ENCODE measurements around the gene RCAN1. TPM values are rescaled to one million over a fixed set of nuclear protein-coding genes. Genes with fewer than 3 reads are reported as not detected.
A peak's percentile ranks its signal among the peaks of the same experiment; 100 is the strongest.
"Not testable (repeated sequence)": the region's sequence is repeated elsewhere in the genome, so short reads cannot be mapped to it uniquely, and the experiment has no call there.

The RCAN1 gene
- total RNA-seq, 2 donors from 2014 or later = 20.8 to 29.0 TPM

DNA sequence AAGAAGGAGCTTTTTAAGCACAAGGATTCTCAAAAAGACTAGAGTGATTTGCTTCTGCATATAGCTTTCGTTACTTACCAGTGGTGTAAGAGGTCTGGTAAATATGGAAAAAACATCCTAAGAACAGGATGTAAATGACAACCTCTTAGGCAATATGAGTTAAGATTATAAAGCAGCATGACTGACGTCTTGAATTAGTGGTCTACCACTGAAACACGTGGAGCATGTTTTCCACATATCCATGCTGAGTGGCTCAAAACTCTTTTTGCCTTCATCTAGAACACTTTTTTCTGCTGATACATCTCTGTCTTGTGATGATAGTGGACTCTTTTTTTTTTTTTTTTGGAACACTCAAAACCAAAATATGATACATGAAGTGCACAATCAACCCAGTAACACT is 44.6 kb downstream of the RCAN1 start:
- TF ChIP-seq, protein P1, sequence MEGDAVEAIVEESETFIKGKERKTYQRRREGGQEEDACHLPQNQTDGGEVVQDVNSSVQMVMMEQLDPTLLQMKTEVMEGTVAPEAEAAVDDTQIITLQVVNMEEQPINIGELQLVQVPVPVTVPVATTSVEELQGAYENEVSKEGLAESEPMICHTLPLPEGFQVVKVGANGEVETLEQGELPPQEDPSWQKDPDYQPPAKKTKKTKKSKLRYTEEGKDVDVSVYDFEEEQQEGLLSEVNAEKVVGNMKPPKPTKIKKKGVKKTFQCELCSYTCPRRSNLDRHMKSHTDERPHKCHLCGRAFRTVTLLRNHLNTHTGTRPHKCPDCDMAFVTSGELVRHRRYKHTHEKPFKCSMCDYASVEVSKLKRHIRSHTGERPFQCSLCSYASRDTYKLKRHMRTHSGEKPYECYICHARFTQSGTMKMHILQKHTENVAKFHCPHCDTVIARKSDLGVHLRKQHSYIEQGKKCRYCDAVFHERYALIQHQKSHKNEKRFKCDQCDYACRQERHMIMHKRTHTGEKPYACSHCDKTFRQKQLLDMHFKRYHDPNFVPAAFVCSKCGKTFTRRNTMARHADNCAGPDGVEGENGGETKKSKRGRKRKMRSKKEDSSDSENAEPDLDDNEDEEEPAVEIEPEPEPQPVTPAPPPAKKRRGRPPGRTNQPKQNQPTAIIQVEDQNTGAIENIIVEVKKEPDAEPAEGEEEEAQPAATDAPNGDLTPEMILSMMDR (IDR thresholded peaks at IDR 0.05) = no peak
- no peak for TF ChIP-seq POLR2A (IDR thresholded peaks at IDR 0.05)
- ATAC-seq (no peak), DNase-seq (peak in 1 of 4 donors; percentile 24)
- Histone ChIP-seq H3K4me1 (peaks cover 6% of the 10 kb centered on the region), H3K4me3 (no peak overlapping the region), H3K36me3 (replicated peaks in 1 of 2; ENCODE audit: insufficient read depth in 1 of 2, low read depth in 2 of 2) (no peaks in the 10 kb centered on the region), H3K9me3 (no peaks in the 10 kb centered on the region), H3K27ac (no peak overlapping the region), H3K27me3 (no peaks in the 10 kb centered on the region)
- intact Hi-C loops (cut with DNase I) = no loop called here
- 65 to 77% methylated on average over 3 of the region's 3 CpGs for WGBS, 2 donors

DNA sequence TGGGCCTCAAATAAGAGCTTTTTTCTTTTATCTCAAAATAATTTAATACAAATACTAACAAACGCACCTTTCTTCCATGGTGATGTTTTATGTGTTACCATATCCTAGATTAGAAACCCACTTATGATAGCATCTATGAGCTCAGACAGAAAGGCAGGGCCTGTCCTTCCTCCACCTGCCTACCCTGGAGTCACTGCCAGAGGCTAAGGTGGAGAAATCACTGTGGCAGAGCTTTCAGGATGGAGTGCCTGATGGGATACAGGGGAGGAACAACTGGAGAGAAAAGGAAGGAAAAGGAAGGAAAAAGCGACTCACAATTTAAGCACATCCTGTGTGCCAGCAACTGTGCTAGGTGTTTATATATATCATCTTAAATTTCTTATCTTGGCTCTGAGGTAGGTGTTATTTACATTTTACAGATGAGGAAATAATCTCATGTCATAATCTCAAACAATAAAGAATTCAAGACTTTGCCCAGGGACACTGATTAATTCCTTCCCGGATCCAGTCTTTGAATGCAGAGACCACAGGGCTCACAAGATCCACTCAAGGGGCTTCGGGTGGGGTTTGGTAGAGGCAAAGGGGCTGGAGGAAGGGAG is 45.4 kb downstream of the RCAN1 start:
- 69 to 77% methylated on average over 4 of the region's 4 CpGs for WGBS, 2 donors
- Histone ChIP-seq H3K36me3 (replicated peaks in 1 of 2; ENCODE audit: insufficient read depth in 1 of 2, low read depth in 2 of 2) (no peaks in the 10 kb centered on the region), H3K4me3 (no peak overlapping the region), H3K4me1 (peaks cover 6% of the 10 kb centered on the region), H3K9me3 (no peaks in the 10 kb centered on the region), H3K27me3 (no peaks in the 10 kb centered on the region), H3K27ac (no peak overlapping the region)
- no peak for DNase-seq
- intact Hi-C loops (cut with DNase I) = no loop called here
- no peak for ATAC-seq
- no peak for TF ChIP-seq POLR2A (IDR thresholded peaks at IDR 0.05)
- TF ChIP-seq, protein P1 (IDR thresholded peaks at IDR 0.05) = no peak

DNA sequence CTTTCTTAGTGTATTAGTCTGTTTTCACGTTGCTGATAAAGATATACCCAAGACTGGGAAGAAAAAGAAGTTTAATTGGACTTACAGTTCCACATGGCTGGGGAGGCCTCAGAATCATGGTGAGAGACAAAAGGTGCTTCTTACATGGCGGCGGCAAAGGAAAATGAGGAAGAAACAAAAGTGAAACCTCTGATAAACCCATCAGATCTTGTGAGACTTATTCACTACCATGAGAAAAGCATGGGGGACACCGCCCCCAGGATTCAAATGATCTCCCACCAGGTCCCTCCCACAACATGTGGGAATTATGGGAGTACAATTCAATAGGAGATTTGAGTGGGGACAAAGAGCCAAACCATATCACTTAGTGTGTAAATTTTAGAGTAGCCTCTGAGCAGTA is 46.1 kb downstream of the RCAN1 start:
- ATAC-seq; H3K4me3 ChIP-seq; H3K4me1 ChIP-seq; H3K27ac ChIP-seq; H3K27me3 ChIP-seq; DNase-seq; H3K9me3 ChIP-seq; intact Hi-C loops (cut with DNase I); H3K36me3 ChIP-seq (replicated peaks in 1 of 2; ENCODE audit: insufficient read depth in 1 of 2, low read depth in 2 of 2): not testable (repeated sequence)
- 80 to 94% methylated on average over 4 of the region's 4 CpGs for WGBS, 2 donors

DNA sequence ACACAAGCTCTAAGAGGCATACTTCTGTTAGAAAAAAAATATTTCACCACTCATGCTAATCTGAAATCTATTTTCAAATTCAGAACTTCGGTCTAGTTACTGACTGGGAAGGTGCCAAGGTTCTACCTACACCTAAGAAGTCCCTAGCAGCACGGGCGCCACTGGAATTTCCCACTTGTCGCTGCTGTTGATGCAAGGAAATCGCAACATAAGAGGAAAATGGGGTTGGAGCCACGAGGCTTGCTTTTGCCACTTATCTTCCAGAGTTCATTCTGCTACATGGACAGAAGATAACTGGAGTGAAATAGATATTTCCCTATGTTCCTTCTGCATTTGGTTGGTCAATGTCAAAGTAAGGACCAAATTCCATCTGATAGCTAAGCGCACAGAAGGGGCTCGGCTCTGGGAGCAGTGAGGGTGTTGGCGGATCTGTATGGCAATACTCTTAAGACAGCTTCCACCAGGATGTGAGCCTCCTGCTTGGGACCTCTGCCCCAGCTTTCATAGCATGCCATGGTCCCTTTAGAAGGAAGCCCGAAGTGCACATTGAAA is 47.2 kb downstream of the RCAN1 start:
- Histone ChIP-seq H3K36me3 (replicated peaks in 1 of 2; ENCODE audit: insufficient read depth in 1 of 2, low read depth in 2 of 2) (no peaks in the 10 kb centered on the region), H3K27me3 (no peaks in the 10 kb centered on the region), H3K9me3 (no peaks in the 10 kb centered on the region), H3K4me1 (peaks cover 6% of the 10 kb centered on the region), H3K27ac (no peak overlapping the region), H3K4me3 (no peak overlapping the region)
- no peak for DNase-seq
- intact Hi-C loops (cut with DNase I) = no loop called here
- 91 to 95% methylated on average over 10 of the region's 10 CpGs for WGBS, 2 donors
- TF ChIP-seq POLR2A (IDR thresholded peaks at IDR 0.05) = no peak
- TF ChIP-seq, protein P1 (IDR thresholded peaks at IDR 0.05) = no peak
- no peak for ATAC-seq

DNA sequence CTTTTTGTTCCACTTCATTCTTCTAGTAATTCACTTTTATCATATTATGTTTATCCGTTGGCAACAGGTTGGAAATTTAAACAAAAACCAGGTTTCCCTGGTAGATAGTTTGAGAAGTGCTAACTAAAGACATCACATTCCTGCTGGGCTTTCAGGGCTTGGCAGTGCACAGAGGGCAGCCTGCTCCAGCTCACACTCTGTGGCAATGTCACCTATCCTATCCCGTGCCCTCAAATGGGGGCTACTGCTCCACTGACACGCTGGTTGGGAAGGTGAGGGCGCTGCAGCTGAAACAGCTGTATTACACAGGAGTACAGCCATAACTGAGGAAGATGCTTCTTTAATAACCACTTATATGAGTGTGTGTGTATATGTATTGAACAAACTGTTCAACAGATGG is 49.7 kb downstream of the RCAN1 start:
- DNase-seq (no peak), ATAC-seq (no peak)
- no peaks in the 10 kb centered on the region for H3K27me3 ChIP-seq
- no peak for TF ChIP-seq POLR2A (IDR thresholded peaks at IDR 0.05)
- TF ChIP-seq, protein P1 (IDR thresholded peaks at IDR 0.05) = no peak
- H3K27ac ChIP-seq = no peak overlapping the region
- 62 to 66% methylated on average over 4 of the region's 4 CpGs for WGBS, 2 donors
- intact Hi-C loops (cut with DNase I) = no loop called here
- H3K4me3 ChIP-seq = no peak overlapping the region
- no peaks in the 10 kb centered on the region for H3K36me3 ChIP-seq (replicated peaks in 1 of 2; ENCODE audit: insufficient read depth in 1 of 2, low read depth in 2 of 2)
- peaks cover 6% of the 10 kb centered on the region for H3K4me1 ChIP-seq
- no peaks in the 10 kb centered on the region for H3K9me3 ChIP-seq

DNA sequence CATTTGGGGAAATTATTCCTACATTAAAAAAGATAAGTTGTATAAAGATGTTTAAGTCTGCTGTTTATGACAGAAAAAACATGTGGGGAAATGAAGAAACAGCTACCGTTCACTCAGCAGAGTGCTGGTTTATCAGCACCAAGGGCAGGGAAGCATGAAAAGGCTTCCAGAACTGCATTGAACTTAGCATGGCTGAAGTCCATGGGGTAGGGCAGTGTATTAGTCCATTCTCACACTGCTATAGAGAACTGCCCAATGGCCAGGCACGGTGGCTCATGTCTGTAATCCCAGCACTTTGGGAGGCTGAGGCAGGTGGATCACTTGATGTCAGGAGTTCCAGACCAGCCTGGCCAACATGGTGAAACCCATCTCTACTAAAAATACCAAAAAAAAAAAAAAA is 51.5 kb downstream of the RCAN1 start:
- H3K36me3 ChIP-seq (replicated peaks in 1 of 2; ENCODE audit: insufficient read depth in 1 of 2, low read depth in 2 of 2); H3K9me3 ChIP-seq; intact Hi-C loops (cut with DNase I); H3K4me1 ChIP-seq; H3K27ac ChIP-seq; H3K4me3 ChIP-seq; DNase-seq; H3K27me3 ChIP-seq; ATAC-seq: not testable (repeated sequence)
- WGBS, 2 donors = 92 to 98% methylated on average over 2 of the region's 2 CpGs

All from body of pancreas (tissue), 4 donors.